K562 (cell line): ENCODE measurements around the gene MRPL2. TPM values are rescaled to one million over a fixed set of nuclear protein-coding genes. Genes with fewer than 3 reads are reported as not detected.

Source experiments
- ATAC-seq: fragments of 200-7000 bp; cut with Tn5 transposase; 3 replicates; pipeline ENCODE4 v1.9.1; 2020; ENCODE audit warnings: moderate library complexity
- BruUV-seq: library from RNA; stranded (reverse); fragments of 400-500 nt; replicated peaks from 2 replicates; lab custom pipeline; 2021; lab: Mats Ljungman, UMichigan
- CTCF ChIA-PET: fragments of 300-600 bp; formaldehyde crosslinking; extraction: SDS; loops from one replicate; lab custom pipeline; 2021; ENCODE audit warnings: low intra/inter-chr PET ratio; lab: Yijun Ruan, JAX
- POLR2A ChIA-PET: fragments of 300-600, 350-650 bp; sonication (Branson Sonifier 250); formaldehyde crosslinking; extraction: SDS; loops from one replicate; lab custom pipeline; 2021; ENCODE audit warnings: antibody characterized with exemption, inconsistent platforms; lab: Yijun Ruan, JAX
- DNase-seq, 4 experiments: peaks; one replicate each; pipeline versions ENCODE4 v3.0.0 to v3.0.0-alpha.2; 2011 to 2018; ENCODE audit warnings: low spot score in 3 of 4, mixed read lengths in 3 of 4; ENCODE audit errors: extremely low read depth in 1 of 4
- FAIRE-seq: peaks from 2 replicates; lab custom pipeline; 2011; peaks lifted over from hg19 to GRCh38; lab: Jason Lieb, UNC
- H2AFZ ChIP-seq: 2 replicates; pipeline ENCODE4 v1.6.0; 2011; ENCODE audit warnings: low read depth, low read length, control low read depth, inconsistent platforms
- H3K27ac ChIP-seq: fragments of 200-600 bp; 3 replicates; pipeline ENCODE4 v1.8.0; 2011; ENCODE audit warnings: low read depth, mild to moderate bottlenecking, control low read depth, inconsistent platforms, low read length, moderate library complexity, mixed read lengths; ENCODE audit errors: extremely low read depth
- H3K27me3 ChIP-seq, 2 experiments: fragments of 300-600 bp in 1 of 2; 2 replicates in 1 of 2; 3 replicates in 1 of 2; pipeline versions ENCODE4 v1.6.0 to v1.8.0; 2011; ENCODE audit warnings: inconsistent platforms in 2 of 2, low read length in 2 of 2, mild to moderate bottlenecking in 1 of 2, mixed read lengths in 1 of 2, moderate library complexity in 1 of 2; ENCODE audit not compliant: control insufficient read depth in 2 of 2, insufficient read depth in 2 of 2
- H3K36me3 ChIP-seq: fragments of 300-600 bp; 3 replicates; pipeline ENCODE4 v1.8.0; 2011; ENCODE audit warnings: mild to moderate bottlenecking, low read length, inconsistent platforms; ENCODE audit not compliant: control insufficient read depth, insufficient read depth
- H3K4me1 ChIP-seq, 2 experiments: fragments of 200-600 bp in 1 of 2; replicated peaks in 1 of 2; 2 replicates in 1 of 2; 3 replicates in 1 of 2; pipeline versions ENCODE4 v1.5.1 to v1.8.0; 2011; ENCODE audit warnings: inconsistent platforms in 2 of 2, low read length in 2 of 2, mild to moderate bottlenecking in 1 of 2, mixed read lengths in 1 of 2, moderate library complexity in 1 of 2; ENCODE audit not compliant: control insufficient read depth in 2 of 2, insufficient read depth in 2 of 2
- H3K4me2 ChIP-seq: 2 replicates; pipeline ENCODE4 v1.6.1; 2011; ENCODE audit warnings: low read length, control low read depth, inconsistent platforms, mixed read lengths; ENCODE audit not compliant: insufficient read depth
- H3K4me3 ChIP-seq: fragments of 200-600 bp; sonication (generic), shearing (Covaris generic); 2 replicates; pipeline ENCODE4 v1.5.1; 2016; ENCODE audit warnings: control low read depth, inconsistent platforms
- H3K79me2 ChIP-seq: fragments of 200-600 bp; 3 replicates; pipeline ENCODE4 v1.8.0; 2011; ENCODE audit warnings: low read length, inconsistent platforms; ENCODE audit not compliant: control insufficient read depth, insufficient read depth
- H3K9ac ChIP-seq, 2 experiments: 2 replicates each; pipeline versions ENCODE4 v1.6.0 to v1.6.1; 2011; ENCODE audit warnings: low read depth in 2 of 2, low read length in 2 of 2, control low read depth in 1 of 2, inconsistent platforms in 1 of 2, mild to moderate bottlenecking in 1 of 2, mixed read lengths in 1 of 2; ENCODE audit not compliant: insufficient read depth in 1 of 2
- H3K9me1 ChIP-seq: one replicate; pipeline ENCODE4 v1.6.0; 2011; ENCODE audit warnings: inconsistent platforms, mild to moderate bottlenecking, low read length, moderate library complexity; ENCODE audit not compliant: control insufficient read depth, insufficient read depth
- H3K9me3 ChIP-seq: replicated peaks from 2 replicates; pipeline ENCODE4 v1.5.1; 2011; ENCODE audit warnings: low read depth, low read length, inconsistent platforms; ENCODE audit not compliant: control insufficient read depth, insufficient read depth
- H4K20me1 ChIP-seq: replicated peaks from 2 replicates; pipeline ENCODE4 v1.6.1; 2011; ENCODE audit warnings: low read length, inconsistent platforms, mixed read lengths; ENCODE audit not compliant: control insufficient read depth, insufficient read depth
- BCLAF1 ChIP-seq, 2 experiments: fragments of 450-650 bp in 1 of 2; IDR thresholded peaks; 2 replicates each; pipeline ENCODE4 v1.6.1; 2011 to 2017; ENCODE audit warnings: low read depth in 2 of 2, antibody characterized with exemption in 1 of 2, borderline replicate concordance in 1 of 2, low read length in 1 of 2, mild to moderate bottlenecking in 1 of 2, mixed read lengths in 1 of 2; ENCODE audit not compliant: control insufficient read depth in 1 of 2
- CEBPG ChIP-seq, 3 experiments: fragments of 200-800 bp in 1 of 3; sonication (Bioruptor generic) in 1 of 3; sonication (generic) in 1 of 3; formaldehyde crosslinking in 1 of 3; IDR thresholded peaks in 2 of 3; conservative IDR thresholded peaks in 1 of 3; 2 replicates each; pipeline versions ENCODE4 v1.6.1 to v1.8.0; 2016 to 2022; ENCODE audit warnings: missing compliant biosample characterization in 2 of 3, missing genetic modification characterization in 2 of 3, mild to moderate bottlenecking in 1 of 3, missing genetic modification reagents in 1 of 3
- CREM ChIP-seq: IDR thresholded peaks from 2 replicates; pipeline ENCODE4 v1.6.1; 2014; ENCODE audit warnings: antibody characterized with exemption, low read depth
- E2F3 ChIP-seq: fragments of 250-450 bp; sonication (Bioruptor Pico); IDR thresholded peaks from 2 replicates; pipeline ENCODE4 v1.4.0; 2020; ENCODE audit warnings: mild to moderate bottlenecking
- GMEB1 ChIP-seq: fragments of 250-450 bp; sonication (Bioruptor Pico); IDR thresholded peaks from 2 replicates; pipeline ENCODE4 v1.4.0; 2020; ENCODE audit warnings: mild to moderate bottlenecking
- HEY1 ChIP-seq: fragments of 250-450 bp; sonication (Bioruptor Pico); IDR thresholded peaks from 2 replicates; pipeline ENCODE4 v1.5.0; 2020; ENCODE audit warnings: mild to moderate bottlenecking, moderate library complexity, borderline replicate concordance
- HMGN3 ChIP-seq: IDR thresholded peaks from 2 replicates; pipeline ENCODE4 v1.6.1; 2011; ENCODE audit warnings: borderline replicate concordance, low read depth, mild to moderate bottlenecking, mixed read lengths, low read length; ENCODE audit not compliant: insufficient read length; ENCODE audit errors: extremely low read depth
- HNRNPH1 ChIP-seq: fragments of 200-400 bp; formaldehyde crosslinking; optimal IDR thresholded peaks from 2 replicates; pipeline ENCODE3; 2017; ENCODE audit warnings: low read depth, mild to moderate bottlenecking, low read length, moderate library complexity
- IRF2 ChIP-seq: sonication (generic); formaldehyde crosslinking; IDR thresholded peaks from 2 replicates; pipeline ENCODE4 v1.8.1; 2022; ENCODE audit warnings: mild to moderate bottlenecking, missing genetic modification reagents
- NCOA2 ChIP-seq, 2 experiments: fragments of 450-650 bp; IDR thresholded peaks; 2 replicates each; pipeline ENCODE4 v1.6.1; 2018; ENCODE audit warnings: mild to moderate bottlenecking in 2 of 2, moderate library complexity in 1 of 2; ENCODE audit not compliant: partially characterized antibody in 2 of 2
- PKNOX1 ChIP-seq: fragments of 450-650 bp; IDR thresholded peaks from 2 replicates; pipeline ENCODE4 v1.6.1; 2016
- SIRT6 ChIP-seq: IDR thresholded peaks from one replicate; pipeline ENCODE4 v1.6.1; 2012; ENCODE audit warnings: low read depth, mild to moderate bottlenecking, control low read depth, inconsistent platforms, low read length, moderate library complexity
- TRIM24 ChIP-seq, 2 experiments: fragments of 450-650 bp; IDR thresholded peaks; 2 replicates each; pipeline ENCODE4 v1.6.1; 2016
- TRIM28 ChIP-seq: fragments of 450-650 bp; IDR thresholded peaks from 2 replicates; pipeline ENCODE4 v1.6.1; 2017
- ZBTB8A ChIP-seq: fragments of 450-650 bp; IDR thresholded peaks from 2 replicates; pipeline ENCODE4 v1.6.1; 2018; ENCODE audit warnings: mild to moderate bottlenecking, moderate library complexity; ENCODE audit not compliant: partially characterized antibody
- WGBS: fragments of 100-300 bp; shearing (Covaris generic); methylation state at CpG from one replicate; pipeline ENCODE4 v1.1.6; 2016; ENCODE audit warnings: low coverage, mixed read lengths; ENCODE audit not compliant: insufficient coverage; ENCODE audit errors: missing lambda C conversion rate; 5-methylcytosine and 5-hydroxymethylcytosine counted together
- in situ Hi-C: fragments of 300-500 bp; cut with MboI; formaldehyde crosslinking; loops from 4 replicates; pipeline ENCODE4 v1.15.0; 2018; ENCODE audit warnings: inconsistent platforms, mixed read lengths
- intact Hi-C: fragments of 100-400 bp; cut with micrococcal nuclease; formaldehyde crosslinking; loops from 2 replicates; pipeline ENCODE4 v1.14.2; 2022
- polyA plus RNA-seq, 8 experiments: library from polyadenylated mRNA; depleted of rRNA in 4 of 8; stranded (reverse) in 5 of 8; unstranded in 3 of 8; fragments of >200 nt; fragmentation: Nextera tagmentation in 2 of 8; fragmentation: Illumina TruSeq in 1 of 8; extraction: Ambion mirVana in 2 of 8; extraction: Trizol in 1 of 8; gene quantifications; 2 replicates each; pipeline versions ENCODE4 v1.2.1 to v1.2.3, GENCODE V29; 2011 to 2014; ENCODE audit warnings: inconsistent platforms in 1 of 8, missing spikeins in 1 of 8
- total RNA-seq, 7 experiments: library from RNA; depleted of rRNA in 6 of 7; stranded (reverse); fragments of >200 nt in 6 of 7; fragmentation: Illumina TruSeq in 2 of 7; extraction: Trizol in 2 of 7; gene quantifications; 2 replicates each; pipeline versions ENCODE4 v1.2.1 to v1.2.3, GENCODE V29; 2011 to 2021; ENCODE audit warnings: low replicate concordance in 1 of 7

MRPL2 gene
- total and polyA plus RNA-seq, 9 of the 15 experiments (the other 6 are each of a cell fraction or from before 2014, with no cell fraction given), result 63.1 to 262 (median 121) TPM

GRCh38 chr6:43081043-43081442 is 21.8 kb upstream of the MRPL2 start (continued):
- TF ChIP-seq GMEB1 (CRISPR knock-in tag) (no peak), TRIM24 (IDR thresholded peaks at IDR 0.05) (peak; percentile 41 to 48; a peak in 2 of 4 replicates), PKNOX1 (peak; percentile 30; the same call in 1 of the 2 replicates), CREM (no peak), CEBPG (CRISPR knock-in tag; IDR thresholded peaks at IDR 0.05) (peak; percentile 54), CEBPG (tag; conservative IDR thresholded peaks at IDR 0.05 in 1 of 2, IDR thresholded peaks at IDR 0.05 in 1 of 2) (peak in 1 of 2 experiments; percentile 42; a peak in 1 of 4 replicates), HEY1 (no peak)

- FAIRE-seq (no peak), ATAC-seq (no peak), DNase-seq (no peak)
- Histone ChIP-seq H3K4me2 (no peak overlapping the region), H4K20me1 (peaks cover 2% of the 10 kb centered on the region; the same call in 1 of the 2 replicates), H3K4me1 (peaks cover 2 to 21% of the 10 kb centered on the region in 2 experiments; a peak in 4 of 5 replicates), H3K4me3 (no peak overlapping the region), H3K27ac (no peak overlapping the region), H3K27me3 (peaks cover 4 to 16% of the 10 kb centered on the region in 2 experiments; a peak in 3 of 5 replicates), H3K79me2 (no peaks in the 10 kb centered on the region), H3K9me1 (no peaks in the 10 kb centered on the region), H3K9ac (no peak overlapping the region), H3K36me3 (no peaks in the 10 kb centered on the region), H2AFZ (no peak overlapping the region), H3K9me3 (no peaks in the 10 kb centered on the region)
- CTCF ChIA-PET, result no interaction called here
- WGBS, result 39% methylated on average over 2 of the region's 2 CpGs
- POLR2A ChIA-PET, result interaction anchor here (0.5 to 1.3 kb wide), 3 partner anchors 17 to 1211 kb away, joined by 3 to 4 read pairs (median 3); no protein-coding TSS in a partner anchor
- intact Hi-C loops (no loop called here), in situ Hi-C loops (no loop called here)
- BruUV-seq, result TSS peak; percentile 36
- no peak for TF ChIP-seq ZBTB8A
- TF ChIP-seq HMGN3, result no peak
- no peak for TF ChIP-seq NCOA2 (IDR thresholded peaks at IDR 0.05; ENCODE audit: partially characterized antibody in 2 of 2)
- no peak for TF ChIP-seq SIRT6
- no peak for TF ChIP-seq BCLAF1 (IDR thresholded peaks at IDR 0.05; ENCODE audit: borderline replicate concordance in 1 of 2, control insufficient read depth in 1 of 2, low read depth in 2 of 2, low read length in 1 of 2)
- no peak for TF ChIP-seq HNRNPH1
- no peak for TF ChIP-seq TRIM28
- no peak for TF ChIP-seq E2F3 (CRISPR knock-in tag)
- no peak for TF ChIP-seq IRF2
Measured at GRCh38 chr6:43078691-43079090, 19.5 kb upstream of the MRPL2 start.
